Measurements from ENCODE around the gene ANGEL1. TPM values are rescaled to one million over a fixed set of nuclear protein-coding genes. Genes with fewer than 3 reads are reported as not detected.
A peak's percentile ranks its signal among the peaks of the same experiment; 100 is the strongest.

Gene ANGEL1
- total RNA-seq, 2 donors from 2014 or later: 19.6 to 23.6 TPM

- Histone ChIP-seq H3K36me3 (peaks cover 66% of the 10 kb centered on the region), H3K4me1 (peaks cover 0 to 40% of the 10 kb centered on the region in 2 donors), H3K9me3 (no peaks in the 10 kb centered on the region), H3K27ac (no peak overlapping the region), H3K27me3 (no peaks in the 10 kb centered on the region), H3K4me3 (no peak overlapping the region)
- no peak for TF ChIP-seq CTCF (IDR thresholded peaks at IDR 0.05)
- DNase-seq (ENCODE audit: low spot score): no peak
These were observed 26.1 kb downstream of the ANGEL1 start for GRCh38 chr14:76786601-76787000.

- TF ChIP-seq CTCF (IDR thresholded peaks at IDR 0.05): peak; percentile 81 to 96
- no peaks in the 10 kb centered on the region for H3K9me3 ChIP-seq
These were observed 27.8 kb downstream of the ANGEL1 start for GRCh38 chr14:76784881-76785280.

GRCh38 chr14:76784266-76784874 lies 28.3 kb downstream of the ANGEL1 start:
- DNase-seq (ENCODE audit: low spot score): peak; percentile 59
- no peak for TF ChIP-seq CTCF (IDR thresholded peaks at IDR 0.05)
- Histone ChIP-seq H3K27me3 (no peaks in the 10 kb centered on the region), H3K4me3 (no peak overlapping the region), H3K27ac (peak overlapping the region; percentile 19 to 77), H3K4me1 (peaks cover 0 to 63% of the 10 kb centered on the region in 2 donors), H3K9me3 (no peaks in the 10 kb centered on the region), H3K36me3 (peaks cover 53% of the 10 kb centered on the region)

More at GRCh38 chr14:76784881-76785280, 27.8 kb downstream of the ANGEL1 start:
- Histone ChIP-seq H3K4me1 (peaks cover 0 to 58% of the 10 kb centered on the region in 2 donors), H3K27me3 (no peaks in the 10 kb centered on the region), H3K4me3 (no peak overlapping the region), H3K27ac (peak overlapping the region; percentile 19 to 77), H3K36me3 (peaks cover 53% of the 10 kb centered on the region)
- DNase-seq (ENCODE audit: low spot score): peak; percentile 91

- TF ChIP-seq CTCF (IDR thresholded peaks at IDR 0.05): no peak
These were observed 29.7 kb downstream of the ANGEL1 start for GRCh38 chr14:76782885-76783566.

GRCh38 chr14:76782115-76782884 lies 30.4 kb downstream of the ANGEL1 start:
- H3K27ac ChIP-seq: peak overlapping the region; percentile 65 to 77
- DNase-seq (ENCODE audit: low spot score): peak; percentile 59
- H3K9me3 ChIP-seq: no peaks in the 10 kb centered on the region
- H3K36me3 ChIP-seq: peaks cover 46% of the 10 kb centered on the region
- TF ChIP-seq CTCF (IDR thresholded peaks at IDR 0.05): no peak
- H3K4me3 ChIP-seq: no peak overlapping the region
- H3K27me3 ChIP-seq: no peaks in the 10 kb centered on the region
- peaks cover 0 to 79% of the 10 kb centered on the region in 2 donors for H3K4me1 ChIP-seq

More at GRCh38 chr14:76782885-76783566, 29.7 kb downstream of the ANGEL1 start:
- H3K36me3 ChIP-seq: peaks cover 48% of the 10 kb centered on the region
- H3K27ac ChIP-seq: peak overlapping the region; percentile 65 to 77
- no peak overlapping the region for H3K4me3 ChIP-seq
- no peaks in the 10 kb centered on the region for H3K27me3 ChIP-seq
- H3K9me3 ChIP-seq: no peaks in the 10 kb centered on the region
- peaks cover 0 to 72% of the 10 kb centered on the region in 2 donors for H3K4me1 ChIP-seq
- peak; percentile 61 for DNase-seq (ENCODE audit: low spot score)

Measured in right atrium auricular region (tissue), 2 donors.